Measurements from ENCODE around the gene ECE2.
"Not testable (repeated sequence)": the region's sequence is repeated elsewhere in the genome, so short reads cannot be mapped to it uniquely, and the experiment has no call there.

ECE2 gene

GRCh38 chr3:184328516-184328915 is 52.7 kb downstream of the ECE2 start:
- no peak overlapping the region for H3K4me3 ChIP-seq (ENCODE audit: low read length)
- DNase-seq (ENCODE audit: low read depth, low spot score): no peak

GRCh38 chr3:184332370-184333090 is 56.7 kb downstream of the ECE2 start:
- no peak overlapping the region for H3K4me3 ChIP-seq (ENCODE audit: low read length)
- DNase-seq (ENCODE audit: low read depth, low spot score): no peak

- DNase-seq (ENCODE audit: low read depth, low spot score): no peak
- no peak overlapping the region for H3K4me3 ChIP-seq (ENCODE audit: low read length)
Observed at GRCh38 chr3:184333190-184333589, 57.4 kb downstream of the ECE2 start.

GRCh38 chr3:184333700-184334099 is 57.9 kb downstream of the ECE2 start:
- DNase-seq (ENCODE audit: low read depth, low spot score): no peak
- no peak overlapping the region for H3K4me3 ChIP-seq (ENCODE audit: low read length)

- H3K4me3 ChIP-seq (ENCODE audit: low read length): no peak overlapping the region
Observed at GRCh38 chr3:184334470-184335158, 58.8 kb downstream of the ECE2 start.

DNA sequence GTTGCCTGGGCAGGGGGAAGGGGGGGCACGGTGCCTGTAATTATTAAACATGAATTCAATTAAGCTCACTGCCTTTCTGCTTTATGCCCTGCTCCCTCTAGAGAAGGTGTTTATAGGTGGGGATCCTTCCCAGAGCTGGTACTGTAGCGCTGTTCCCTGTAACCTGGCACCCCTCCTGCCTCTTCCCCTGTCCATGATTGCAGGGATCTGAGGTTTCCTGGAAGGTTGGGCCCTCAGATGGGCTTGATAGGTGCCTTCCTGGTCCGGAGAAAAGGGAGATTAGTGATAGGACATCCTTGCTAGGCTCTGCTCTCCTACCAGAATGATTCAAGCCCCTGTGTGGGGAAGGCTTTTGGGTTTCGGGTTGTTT is 59.5 kb downstream of the ECE2 start:
- no peak for DNase-seq (ENCODE audit: low read depth, low spot score)
- peak overlapping the region; percentile 65 for H3K4me3 ChIP-seq (ENCODE audit: low read length)

More at GRCh38 chr3:184334470-184335158, 58.8 kb downstream of the ECE2 start:
- no peak for DNase-seq (ENCODE audit: low read depth, low spot score)

DNA sequence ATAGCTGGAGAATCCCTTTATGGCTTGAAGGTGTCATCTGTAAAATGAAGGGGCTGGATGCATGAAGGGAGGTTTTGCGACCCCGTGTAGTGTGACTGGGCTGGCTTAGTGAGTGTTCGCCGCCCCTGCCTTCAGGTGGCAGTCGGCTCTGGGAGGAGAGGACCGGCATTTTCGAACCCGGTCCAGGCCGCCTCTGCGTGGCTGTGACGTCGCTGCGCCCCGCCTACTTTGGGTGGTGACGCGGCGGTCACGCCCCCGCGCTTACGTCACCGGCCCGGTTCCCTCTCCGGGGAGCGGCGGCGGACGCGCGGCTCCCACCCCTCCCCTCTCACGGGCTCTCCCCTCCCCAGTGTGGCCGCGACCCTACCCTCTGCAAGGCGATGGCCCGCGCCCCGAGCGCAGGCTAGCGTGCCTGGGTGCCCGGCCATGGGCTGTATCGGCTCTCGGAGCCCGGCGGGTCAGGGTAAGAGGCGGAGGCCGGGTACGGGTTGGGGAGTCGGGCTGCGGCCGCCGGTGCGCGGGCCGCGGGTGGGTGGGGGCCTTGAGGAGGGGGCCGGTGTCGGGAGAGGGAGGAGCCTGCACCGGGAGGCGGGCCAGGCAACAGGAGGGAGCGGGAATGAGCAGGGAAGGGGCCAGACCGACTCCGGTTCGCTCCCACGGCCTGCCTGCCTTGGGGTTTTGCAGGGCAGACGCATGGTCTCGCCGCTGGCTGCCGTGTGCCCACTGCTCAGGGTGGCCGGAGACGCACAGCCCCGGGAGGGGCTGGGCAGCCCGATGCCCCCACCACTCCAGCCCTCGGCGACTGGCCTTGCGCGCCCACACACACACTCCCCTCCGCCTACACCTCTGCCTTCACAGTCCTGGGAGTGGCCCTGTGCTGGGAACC is 60.1 kb downstream of the ECE2 start:
- DNase-seq (ENCODE audit: low read depth, low spot score): peak; percentile 44
- H3K4me3 ChIP-seq (ENCODE audit: low read length): peak overlapping the region; percentile 65

DNA sequence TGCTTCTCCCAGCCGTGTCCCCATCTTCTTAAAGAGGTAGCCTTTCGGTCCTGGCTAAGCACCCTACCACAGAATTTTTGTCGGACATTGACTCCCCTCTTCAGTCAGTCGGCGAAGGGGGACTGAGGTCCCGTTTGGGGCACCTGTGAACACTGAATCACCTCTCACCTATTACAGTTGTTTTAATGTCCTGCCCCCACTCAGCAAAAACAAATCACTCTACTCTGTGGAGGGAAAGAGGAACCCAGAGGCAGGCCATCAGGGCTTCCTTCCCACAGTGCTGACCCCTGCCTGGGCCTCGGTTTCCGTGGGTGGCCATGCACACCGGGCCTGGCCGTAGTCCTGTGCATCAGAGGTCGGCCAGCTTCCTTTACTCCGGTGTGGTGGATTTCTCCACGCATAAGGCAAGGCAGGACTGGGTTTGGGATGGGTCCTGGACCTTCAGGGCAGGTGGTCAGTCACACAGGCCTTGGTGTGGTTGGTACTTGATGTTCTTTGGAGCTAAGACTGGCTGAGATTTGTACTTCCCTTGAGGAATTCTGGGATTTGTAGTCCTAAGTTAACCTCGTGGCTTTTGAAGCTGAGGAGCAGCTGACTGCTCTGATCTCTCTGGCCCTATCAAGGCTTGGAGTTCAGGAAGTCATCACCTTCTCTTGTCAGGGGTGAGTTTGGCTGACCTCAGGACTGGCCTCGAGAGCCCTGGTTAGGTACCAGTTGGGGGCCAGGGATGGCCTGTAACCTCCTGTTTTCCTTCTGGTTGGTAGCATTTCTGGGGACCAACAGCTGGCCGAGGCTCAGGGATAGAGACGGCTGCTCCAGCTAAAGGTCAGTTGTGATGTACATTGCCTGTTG is 61.0 kb downstream of the ECE2 start:
- peak overlapping the region; percentile 65 for H3K4me3 ChIP-seq (ENCODE audit: low read length)
- no peak for DNase-seq (ENCODE audit: low read depth, low spot score)

DNA sequence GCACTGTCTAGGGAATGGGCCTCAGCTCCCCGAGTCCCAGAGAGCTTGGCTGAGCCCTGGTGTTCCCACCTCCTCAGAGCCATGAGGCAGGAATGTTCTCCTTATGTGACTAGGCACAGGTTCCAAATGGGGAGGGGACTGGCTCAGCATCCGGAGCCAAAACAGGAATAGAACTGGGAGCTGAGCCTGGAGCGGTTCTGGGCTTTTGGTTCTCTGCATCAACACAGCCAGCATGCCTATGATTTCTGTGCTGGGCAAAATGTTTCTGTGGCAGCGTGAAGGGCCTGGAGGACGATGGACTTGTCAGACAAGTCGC is 61.5 kb downstream of the ECE2 start, which contains the start of gene FAM131A:
Gene FAM131A, plus strand, starts transcription at position 202 of the 316 bp plus-strand sequence. Its CDS starts 31 bp downstream, at position 233.
- peak within 1 kb of the TSS; percentile 65 for H3K4me3 ChIP-seq (ENCODE audit: low read length)
- no peak for DNase-seq (ENCODE audit: low read depth, low spot score)

DNA sequence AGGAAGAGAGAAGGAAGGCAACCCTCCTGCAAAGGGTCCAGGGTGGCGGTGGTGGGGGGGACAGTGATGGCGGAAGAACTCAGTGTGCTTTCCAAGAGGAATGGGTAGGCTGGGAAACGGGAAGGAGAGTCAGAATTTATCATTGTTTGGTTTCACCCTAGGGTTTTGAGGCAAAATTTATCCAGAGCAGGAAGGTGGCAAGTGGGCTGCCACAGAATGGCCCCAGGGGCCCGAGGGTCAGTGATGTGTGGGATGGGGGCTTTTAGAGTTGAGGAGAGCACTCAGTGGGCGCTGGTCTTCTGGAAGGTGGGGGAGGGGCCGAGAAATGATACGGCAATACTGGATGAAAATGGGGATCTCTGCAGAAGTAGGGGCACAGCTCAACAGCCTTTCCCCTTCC is 62.2 kb downstream of the ECE2 start:
- no peak overlapping the region for H3K4me3 ChIP-seq (ENCODE audit: low read length)
- no peak for DNase-seq (ENCODE audit: low read depth, low spot score)

DNA sequence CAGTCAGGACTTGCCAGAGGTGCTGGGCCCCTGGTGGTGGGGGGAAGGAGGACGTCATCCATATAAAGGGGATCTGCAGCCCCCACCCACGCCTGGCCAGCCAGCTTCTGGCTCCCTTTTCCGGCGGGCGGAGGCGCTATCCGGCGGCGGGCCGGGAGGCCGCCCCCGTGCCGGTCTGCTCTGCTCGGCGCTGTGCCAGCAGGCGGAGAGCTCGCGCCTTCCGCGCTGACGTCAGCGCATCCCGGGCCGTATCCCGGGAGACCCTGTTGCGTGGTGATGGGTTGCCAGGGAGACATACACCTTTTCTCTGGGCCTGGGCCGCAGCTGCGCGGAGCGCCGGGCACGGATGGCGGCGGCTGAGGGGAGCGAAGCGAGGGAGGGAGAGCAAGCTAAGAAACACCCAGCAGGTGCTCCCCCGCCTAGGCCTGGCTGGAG is 62.7 kb downstream of the ECE2 start:
- DNase-seq (ENCODE audit: low read depth, low spot score): no peak
- no peak overlapping the region for H3K4me3 ChIP-seq (ENCODE audit: low read length)

- DNase-seq (ENCODE audit: low read depth, low spot score): no peak
- no peak overlapping the region for H3K4me3 ChIP-seq (ENCODE audit: low read length)
Observed at GRCh38 chr3:184339001-184339400, 63.2 kb downstream of the ECE2 start.

DNA sequence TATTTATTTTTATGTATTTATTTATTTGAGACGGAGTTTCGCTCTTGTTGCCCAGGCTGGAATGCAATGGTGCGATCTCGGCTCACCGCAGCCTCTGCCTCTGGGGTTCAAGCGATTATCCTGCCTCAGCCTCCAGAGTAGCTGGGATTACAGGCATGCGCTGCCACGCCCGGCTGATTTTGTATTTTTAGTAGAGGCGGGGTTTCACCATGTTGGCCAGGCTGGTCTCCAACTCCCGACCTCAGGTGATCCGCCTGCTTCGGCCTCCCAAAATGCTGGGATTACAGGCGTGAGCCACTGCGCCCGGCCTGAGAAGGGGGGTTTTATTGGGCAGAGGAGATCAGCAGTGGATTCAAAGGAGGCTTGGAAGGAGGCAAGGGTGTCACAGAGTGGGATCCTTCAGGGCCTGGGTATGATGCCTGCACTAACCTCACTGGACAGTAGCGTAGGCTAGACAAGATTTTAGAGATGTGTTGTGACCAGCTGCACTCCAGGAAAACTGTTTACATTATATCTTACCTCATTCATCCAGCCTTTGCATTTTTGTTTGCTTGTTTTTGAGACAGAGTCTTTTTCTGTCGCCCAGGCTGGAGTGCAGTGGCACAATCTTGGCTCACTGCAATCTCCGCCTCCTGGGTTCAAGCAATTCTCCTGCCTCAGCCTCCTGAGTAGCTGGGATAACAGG is 63.8 kb downstream of the ECE2 start:
- H3K4me3 ChIP-seq (ENCODE audit: low read length); DNase-seq (ENCODE audit: low read depth, low spot score): not testable (repeated sequence)

DNA sequence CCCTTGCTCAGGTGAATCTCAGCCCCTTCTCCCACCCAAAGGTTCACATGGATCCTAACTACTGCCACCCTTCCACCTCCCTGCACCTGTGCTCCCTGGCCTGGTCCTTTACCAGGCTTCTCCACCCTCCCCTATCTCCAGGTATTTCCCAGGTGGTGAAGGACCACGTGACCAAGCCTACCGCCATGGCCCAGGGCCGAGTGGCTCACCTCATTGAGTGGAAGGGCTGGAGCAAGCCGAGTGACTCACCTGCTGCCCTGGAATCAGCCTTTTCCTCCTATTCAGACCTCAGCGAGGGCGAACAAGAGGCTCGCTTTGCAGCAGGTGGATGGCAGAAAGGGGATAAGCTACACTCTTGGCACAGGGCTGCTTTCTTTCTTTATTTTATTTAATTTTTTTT is 66.1 kb downstream of the ECE2 start:
- no peak for DNase-seq (ENCODE audit: low read depth, low spot score)
- H3K4me3 ChIP-seq (ENCODE audit: low read length): no peak overlapping the region

Measured in Jurkat, Clone E6-1 (cell line).